A673 (cell line): Measurements from ENCODE around the gene LSM4. TPM values are rescaled to one million over a fixed set of nuclear protein-coding genes. Genes with fewer than 3 reads are reported as not detected.

ENCODE experiments used
- BruUV-seq: library from RNA; stranded (reverse); fragments of 400-500 nt; replicated peaks from 2 replicates; lab custom pipeline; 2021; lab: Mats Ljungman, UMichigan
- CTCF ChIA-PET: fragments of 300-600 bp; sonication (Branson Sonifier 250); formaldehyde crosslinking; loops from one replicate; lab custom pipeline; 2022; ENCODE audit warnings: antibody characterized with exemption; lab: Charles Lee
- POLR2A ChIA-PET: fragments of 300-600 bp; sonication (Branson Sonifier 250); formaldehyde crosslinking; loops from one replicate; lab custom pipeline; 2022; ENCODE audit warnings: antibody characterized with exemption; ENCODE audit not compliant: low non-redundant PET; lab: Charles Lee
- DNase-seq: peaks from one replicate; pipeline ENCODE4 v3.0.0-alpha.2; 2015; ENCODE audit warnings: low spot score
- H3K27ac ChIP-seq: fragments of 200-600 bp; sonication (generic); 2 replicates; pipeline ENCODE4 v1.5.1; 2016; ENCODE audit warnings: mixed run types, low read depth, mild to moderate bottlenecking, mixed read lengths, antibody characterized with exemption, low read length; ENCODE audit not compliant: poor library complexity, severe bottlenecking
- H3K27me3 ChIP-seq: fragments of 200-600 bp; sonication (generic); replicated peaks from 2 replicates; pipeline ENCODE4 v1.6.1; 2017; ENCODE audit warnings: mixed run types, low read depth, mild to moderate bottlenecking, mixed read lengths, antibody characterized with exemption, low read length; ENCODE audit not compliant: insufficient read depth, poor library complexity
- H3K36me3 ChIP-seq: fragments of 200-600 bp; sonication (generic); 2 replicates; pipeline ENCODE4 v1.6.1; 2016; ENCODE audit warnings: mixed run types, mild to moderate bottlenecking, mixed read lengths, antibody characterized with exemption, low read length; ENCODE audit not compliant: insufficient read depth, poor library complexity, severe bottlenecking
- H3K4me1 ChIP-seq: fragments of 200-600 bp; sonication (generic); 2 replicates; pipeline ENCODE4 v1.6.1; 2017; ENCODE audit warnings: mixed run types, mild to moderate bottlenecking, mixed read lengths, antibody characterized with exemption, low read length; ENCODE audit not compliant: insufficient read depth, poor library complexity, severe bottlenecking
- H3K4me3 ChIP-seq: fragments of 200-600 bp; sonication (generic); 2 replicates; pipeline ENCODE4 v1.5.1; 2016; ENCODE audit warnings: low read depth, mixed run types, mild to moderate bottlenecking, mixed read lengths, low read length; ENCODE audit not compliant: poor library complexity, severe bottlenecking
- H3K9me3 ChIP-seq: fragments of 200-600 bp; sonication (generic); 2 replicates; pipeline ENCODE4 v1.6.1; 2016; ENCODE audit warnings: mixed run types, low read depth, mild to moderate bottlenecking, mixed read lengths, antibody characterized with exemption, low read length; ENCODE audit not compliant: poor library complexity, severe bottlenecking
- EZH2 ChIP-seq: fragments of 200-600 bp; sonication (generic); IDR thresholded peaks from 2 replicates; pipeline ENCODE4 v1.6.1; 2017; ENCODE audit warnings: borderline replicate concordance, low read depth, mild to moderate bottlenecking, mixed read lengths, antibody characterized with exemption, low read length; ENCODE audit not compliant: poor library complexity, severe bottlenecking
- intact Hi-C: fragments of 100-400 bp; cut with micrococcal nuclease; formaldehyde crosslinking; loops from one replicate; pipeline ENCODE4 v1.10.0; 2022; ENCODE audit not compliant: unreplicated experiment
- total RNA-seq: library from RNA; stranded (reverse); gene quantifications from 2 replicates; pipeline ENCODE4 v1.2.3, GENCODE V29; 2021
- TF ChIP-seq, protein P1 (sequence below): fragments of 300-800, 200-600 bp; sonication (generic); conservative IDR thresholded peaks from 2 replicates; pipeline ENCODE4 v1.5.1; 2017; ENCODE audit warnings: low read depth, mild to moderate bottlenecking, antibody characterized with exemption, low read length, moderate library complexity, mixed read lengths

Gene LSM4
- total RNA-seq, 1 experiment from 2014 or later: 252 TPM

DNA sequence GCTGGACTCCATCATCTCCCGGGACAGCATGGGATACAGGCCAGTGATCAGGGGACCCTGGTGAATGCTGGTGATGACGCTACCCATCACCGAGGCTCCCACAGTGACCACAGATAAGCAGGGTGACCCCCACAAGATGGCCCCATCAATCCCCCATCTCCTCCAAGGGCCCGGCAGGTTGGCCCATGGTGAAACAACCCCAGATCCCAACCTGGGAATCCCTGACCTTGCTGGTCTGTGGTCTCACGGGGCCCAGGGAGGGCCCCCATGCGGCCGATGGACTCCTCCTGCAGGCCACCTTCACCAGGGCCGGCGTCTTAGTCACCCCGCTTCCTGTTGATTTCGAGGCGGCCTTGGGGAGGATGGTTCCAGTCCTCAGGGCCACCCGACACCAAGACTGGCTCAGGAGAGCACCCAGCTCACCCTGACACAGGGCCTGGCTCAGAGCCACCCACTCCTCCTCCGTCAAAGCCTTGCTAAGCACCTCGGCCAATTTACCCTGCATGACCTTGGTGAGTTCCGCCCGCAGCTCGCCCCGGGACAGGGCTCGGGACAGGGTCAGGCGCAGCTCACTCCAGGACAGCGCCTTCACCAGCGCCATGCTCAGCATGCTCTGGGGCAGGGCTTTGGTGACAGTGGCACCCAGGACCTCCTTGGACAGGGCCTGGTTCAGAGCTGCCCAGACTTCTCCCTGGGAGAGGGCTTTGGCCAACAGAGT lies 58.6 kb downstream of the LSM4 start:
- Histone ChIP-seq H3K27ac (no peak overlapping the region), H3K36me3 (peaks cover 34% of the 10 kb centered on the region), H3K27me3 (no peaks in the 10 kb centered on the region), H3K4me3 (no peak overlapping the region), H3K9me3 (no peaks in the 10 kb centered on the region), H3K4me1 (no peaks in the 10 kb centered on the region)
- intact Hi-C loops: no loop called here
- TF ChIP-seq EZH2: no peak
- TF ChIP-seq, protein P1, sequence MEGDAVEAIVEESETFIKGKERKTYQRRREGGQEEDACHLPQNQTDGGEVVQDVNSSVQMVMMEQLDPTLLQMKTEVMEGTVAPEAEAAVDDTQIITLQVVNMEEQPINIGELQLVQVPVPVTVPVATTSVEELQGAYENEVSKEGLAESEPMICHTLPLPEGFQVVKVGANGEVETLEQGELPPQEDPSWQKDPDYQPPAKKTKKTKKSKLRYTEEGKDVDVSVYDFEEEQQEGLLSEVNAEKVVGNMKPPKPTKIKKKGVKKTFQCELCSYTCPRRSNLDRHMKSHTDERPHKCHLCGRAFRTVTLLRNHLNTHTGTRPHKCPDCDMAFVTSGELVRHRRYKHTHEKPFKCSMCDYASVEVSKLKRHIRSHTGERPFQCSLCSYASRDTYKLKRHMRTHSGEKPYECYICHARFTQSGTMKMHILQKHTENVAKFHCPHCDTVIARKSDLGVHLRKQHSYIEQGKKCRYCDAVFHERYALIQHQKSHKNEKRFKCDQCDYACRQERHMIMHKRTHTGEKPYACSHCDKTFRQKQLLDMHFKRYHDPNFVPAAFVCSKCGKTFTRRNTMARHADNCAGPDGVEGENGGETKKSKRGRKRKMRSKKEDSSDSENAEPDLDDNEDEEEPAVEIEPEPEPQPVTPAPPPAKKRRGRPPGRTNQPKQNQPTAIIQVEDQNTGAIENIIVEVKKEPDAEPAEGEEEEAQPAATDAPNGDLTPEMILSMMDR: no peak
- no TSS peak for BruUV-seq
- POLR2A ChIA-PET: no interaction called here
- no peak for DNase-seq
- CTCF ChIA-PET: no interaction called here

DNA sequence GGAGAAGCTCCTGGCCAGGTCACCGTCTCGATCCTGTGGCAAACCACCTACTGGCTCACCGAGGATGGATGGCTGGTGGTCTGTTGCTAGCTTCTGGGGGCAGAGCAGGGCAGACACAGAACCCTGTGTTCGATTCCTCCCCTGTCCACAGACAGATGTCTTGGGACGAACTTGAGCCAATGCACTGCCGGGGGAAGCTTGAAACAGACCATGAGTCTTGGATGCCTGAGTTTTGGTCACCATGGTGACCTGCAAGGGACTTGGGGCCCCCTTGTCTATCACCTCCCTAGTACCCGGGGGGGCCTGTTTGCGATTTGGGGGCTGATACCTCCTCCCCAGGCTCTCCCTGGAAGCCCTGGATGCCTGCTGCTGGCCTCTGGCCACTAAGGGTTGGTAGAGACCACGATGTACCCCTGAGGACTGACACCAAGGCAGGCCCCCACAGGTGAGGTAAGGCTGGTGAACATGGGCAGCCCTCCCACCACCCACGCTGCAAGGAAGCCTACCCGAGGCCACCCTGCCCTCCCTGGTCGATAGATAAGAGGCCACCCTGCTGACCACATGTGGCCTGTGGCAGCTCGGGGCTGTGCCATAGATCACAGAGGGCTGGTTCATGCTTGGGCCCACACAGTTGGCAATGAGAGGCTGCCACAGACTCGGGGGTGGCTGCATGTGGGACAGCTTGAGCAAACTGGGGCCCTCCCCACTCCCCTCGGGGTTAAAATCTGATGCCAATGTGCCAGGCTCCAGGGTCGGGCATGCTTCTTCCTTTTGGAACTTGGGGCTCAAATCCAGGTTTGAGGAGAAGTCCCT lies 59.3 kb downstream of the LSM4 start:
- no peak for DNase-seq
- Histone ChIP-seq H3K4me3 (no peak overlapping the region), H3K27ac (no peak overlapping the region), H3K9me3 (no peaks in the 10 kb centered on the region), H3K36me3 (peaks cover 34% of the 10 kb centered on the region), H3K27me3 (no peaks in the 10 kb centered on the region), H3K4me1 (no peaks in the 10 kb centered on the region)
- ChIA-PET CTCF (no interaction called here), POLR2A (no interaction called here)
- intact Hi-C loops: no loop called here
- TF ChIP-seq, protein P1: no peak
- no peak for TF ChIP-seq EZH2
- no TSS peak for BruUV-seq

GRCh38 chr19:18262917-18263316 lies 60.0 kb downstream of the LSM4 start:
- ChIA-PET POLR2A (no interaction called here), CTCF (no interaction called here)
- no peaks in the 10 kb centered on the region for H3K4me1 ChIP-seq
- intact Hi-C loops: no loop called here
- H3K27ac ChIP-seq: no peak overlapping the region
- no peak overlapping the region for H3K4me3 ChIP-seq
- no peaks in the 10 kb centered on the region for H3K9me3 ChIP-seq
- no peak for TF ChIP-seq EZH2
- TF ChIP-seq, protein P1: no peak
- BruUV-seq: no TSS peak
- H3K27me3 ChIP-seq: no peaks in the 10 kb centered on the region
- H3K36me3 ChIP-seq: peaks cover 28% of the 10 kb centered on the region
- no peak for DNase-seq
